Measurements from ENCODE around the gene ATXN10.

The ATXN10 gene

DNA sequence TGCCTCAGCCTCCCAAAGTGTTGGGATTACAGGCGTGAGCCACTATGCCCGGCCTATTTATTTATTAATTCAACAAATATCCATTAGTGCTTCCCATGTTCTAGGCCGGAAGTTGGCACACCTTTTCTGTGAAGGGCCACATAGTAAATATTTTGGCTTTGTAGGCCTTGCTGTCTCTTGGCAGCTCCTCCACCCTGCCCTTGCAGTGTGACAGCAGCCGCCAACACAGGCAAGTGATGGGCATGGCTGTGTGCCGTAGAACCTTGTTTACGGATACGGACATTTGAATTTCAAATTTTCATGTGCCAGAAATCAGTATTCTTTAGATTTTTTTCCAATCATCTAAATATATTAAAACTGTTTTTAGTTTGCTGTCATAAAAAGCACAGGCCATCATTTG, 165.9 kb downstream of the ATXN10 start:
- H3K27ac ChIP-seq: no peak overlapping the region
- no peak for DNase-seq (ENCODE audit: low read depth, low spot score)

GRCh38 chr22:45838305-45838887, 166.8 kb downstream of the ATXN10 start:
- DNase-seq (ENCODE audit: low read depth, low spot score): no peak
- no peak overlapping the region for H3K27ac ChIP-seq

DNA sequence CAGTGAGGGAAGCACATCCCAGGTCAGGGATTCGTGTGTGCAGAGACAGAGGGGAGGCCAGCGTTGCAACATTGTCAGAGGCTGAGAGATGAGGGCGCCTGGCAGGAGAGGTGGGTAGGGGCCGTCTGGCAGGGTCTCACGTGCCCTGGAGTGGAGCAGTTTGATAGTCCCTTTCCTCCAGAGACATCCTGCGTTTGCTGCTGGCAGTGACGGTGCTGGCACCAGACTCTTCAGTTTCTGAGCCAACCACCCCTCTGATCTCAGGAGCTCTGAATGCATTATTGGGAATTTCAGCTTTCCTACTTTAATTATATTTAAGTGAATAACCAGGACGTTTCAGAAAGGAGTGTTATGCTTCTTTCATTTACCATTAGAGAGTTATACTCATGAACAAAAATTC, 168.8 kb downstream of the ATXN10 start:
- no peak overlapping the region for H3K27ac ChIP-seq
- no peak for DNase-seq (ENCODE audit: low read depth, low spot score)

GRCh38 chr22:45842291-45842991, 170.8 kb downstream of the ATXN10 start:
- peak; percentile 43 for DNase-seq (ENCODE audit: low read depth, low spot score)
- H3K27ac ChIP-seq: peak overlapping the region; percentile 6

DNA sequence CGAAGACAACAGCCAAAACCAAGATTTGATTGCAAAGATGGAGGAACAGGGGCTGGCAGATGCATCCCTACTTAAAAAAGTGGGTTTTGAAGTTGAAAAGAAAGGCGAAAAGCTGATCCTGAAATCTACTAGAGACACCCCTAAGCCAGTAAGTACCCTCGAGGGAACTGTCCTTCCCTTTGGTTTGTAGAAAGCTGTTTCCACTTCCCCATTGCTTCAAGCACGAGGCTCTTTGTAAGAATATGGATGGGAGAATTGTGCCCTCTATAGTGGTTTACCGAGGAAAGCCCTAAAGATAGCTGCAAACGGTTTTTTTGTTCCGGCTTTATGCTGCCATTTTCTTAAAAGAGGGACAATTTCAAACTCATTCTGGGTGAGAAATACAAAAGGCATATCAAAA, 171.4 kb downstream of the ATXN10 start:
- DNase-seq (ENCODE audit: low read depth, low spot score): no peak
- H3K27ac ChIP-seq: no peak overlapping the region

DNA sequence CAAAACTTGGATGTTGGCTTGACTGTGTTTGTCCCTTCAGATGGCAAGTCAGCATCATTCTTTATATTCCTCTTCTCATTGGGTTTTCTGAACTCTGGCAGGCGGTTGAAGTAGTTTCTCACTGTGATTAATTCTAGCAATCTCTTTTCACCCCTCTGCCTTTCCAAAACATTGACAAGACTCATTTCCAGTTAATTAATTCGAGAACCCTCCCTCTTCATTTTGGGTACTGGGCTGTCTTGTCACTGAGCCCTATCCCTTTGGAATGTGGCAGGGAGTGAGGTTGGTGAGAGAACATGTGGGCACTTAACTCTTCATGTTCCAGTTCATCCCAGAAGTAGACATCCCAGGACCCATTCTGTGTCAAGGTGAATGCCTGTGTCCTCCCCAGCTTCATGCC, 172.4 kb downstream of the ATXN10 start:
- no peak overlapping the region for H3K27ac ChIP-seq
- no peak for DNase-seq (ENCODE audit: low read depth, low spot score)

GRCh38 chr22:45845076-45845487, 173.4 kb downstream of the ATXN10 start:
- H3K27ac ChIP-seq: no peak overlapping the region
- no peak for DNase-seq (ENCODE audit: low read depth, low spot score)

DNA sequence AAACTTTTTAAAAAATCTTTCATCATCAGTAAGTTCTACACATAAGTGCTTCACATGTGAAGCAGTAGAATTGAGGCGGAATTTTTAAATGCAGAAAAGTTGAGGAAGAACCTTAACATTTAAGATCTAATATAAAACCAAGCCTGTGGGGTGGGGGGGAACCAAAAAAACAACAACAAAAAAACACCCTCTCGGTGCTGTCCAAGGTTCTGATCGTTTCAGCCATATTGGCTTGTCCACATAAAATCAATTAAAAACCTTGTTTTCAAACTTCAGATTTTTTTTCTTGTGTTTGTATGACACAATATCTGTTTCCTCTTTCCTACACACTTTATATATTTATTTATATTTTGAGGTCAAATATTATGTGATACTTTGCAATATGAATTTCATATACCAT, 175.3 kb downstream of the ATXN10 start:
- H3K27ac ChIP-seq: no peak overlapping the region
- DNase-seq (ENCODE audit: low read depth, low spot score): no peak

DNA sequence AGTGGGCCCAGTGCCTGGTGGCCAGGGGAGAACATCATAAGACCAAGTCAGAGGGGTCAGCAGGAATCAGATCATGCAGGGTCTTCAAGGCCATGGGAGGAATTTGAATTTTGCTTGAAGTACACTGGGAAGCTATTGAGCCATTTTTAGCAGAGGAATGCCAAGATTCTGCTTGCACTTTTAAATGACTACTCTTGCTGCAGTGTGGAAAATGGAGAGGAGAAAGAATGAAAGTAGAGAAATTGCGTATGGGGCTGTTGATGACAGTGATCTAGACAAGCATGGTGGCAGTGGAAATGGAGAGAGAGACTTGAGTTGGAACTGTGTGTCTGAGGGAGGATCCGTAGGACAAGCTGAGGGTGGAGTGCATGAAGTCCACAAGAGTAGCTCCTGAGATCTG, 177.3 kb downstream of the ATXN10 start:
- H3K27ac ChIP-seq: no peak overlapping the region
- no peak for DNase-seq (ENCODE audit: low read depth, low spot score)

DNA sequence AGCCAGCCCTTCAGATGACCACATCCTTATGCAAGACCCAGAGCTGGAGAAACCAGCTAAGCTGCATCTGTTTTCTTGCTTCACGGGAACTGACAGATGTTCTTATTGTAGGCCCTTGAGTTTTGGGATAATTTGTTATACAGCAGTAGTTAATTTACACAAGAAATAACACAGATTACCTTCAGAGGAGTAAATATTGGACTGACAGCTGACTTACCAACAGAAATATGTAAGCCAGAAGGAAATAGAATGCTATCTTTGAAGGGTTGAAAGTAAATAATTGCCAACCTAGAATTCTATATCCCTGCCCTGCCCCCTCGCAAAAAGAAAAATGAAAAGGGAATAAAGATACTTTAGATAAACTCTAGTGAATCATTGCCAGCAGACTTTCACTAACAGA, 181.2 kb downstream of the ATXN10 start:
- H3K27ac ChIP-seq: no peak overlapping the region
- no peak for DNase-seq (ENCODE audit: low read depth, low spot score)

GRCh38 chr22:45855961-45856360, 184.3 kb downstream of the ATXN10 start:
- no peak for DNase-seq (ENCODE audit: low read depth, low spot score)
- no peak overlapping the region for H3K27ac ChIP-seq

DNA sequence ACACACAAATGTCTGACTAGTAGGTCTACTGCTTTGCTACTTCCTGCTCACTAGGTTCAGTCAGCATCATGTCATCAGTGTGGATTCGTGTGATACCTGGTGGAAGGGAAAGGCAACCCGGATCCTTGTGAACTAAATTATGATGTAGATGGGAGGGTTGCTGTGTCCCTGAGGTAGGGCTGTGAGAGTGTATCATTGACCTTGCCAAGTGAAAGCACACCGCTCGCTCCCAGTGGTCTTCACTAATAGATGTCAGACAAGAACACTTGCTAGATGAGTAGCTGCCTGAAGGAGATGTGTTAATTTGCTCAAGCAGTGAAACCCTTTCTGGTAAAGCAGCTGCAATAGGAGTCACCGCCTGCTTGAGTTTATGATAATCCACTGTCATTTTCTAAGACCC, 185.9 kb downstream of the ATXN10 start:
- no peak overlapping the region for H3K27ac ChIP-seq
- no peak for DNase-seq (ENCODE audit: low read depth, low spot score)

GRCh38 chr22:45859231-45860161, 187.9 kb downstream of the ATXN10 start:
- DNase-seq (ENCODE audit: low read depth, low spot score): peak; percentile 44
- H3K27ac ChIP-seq: no peak overlapping the region

DNA sequence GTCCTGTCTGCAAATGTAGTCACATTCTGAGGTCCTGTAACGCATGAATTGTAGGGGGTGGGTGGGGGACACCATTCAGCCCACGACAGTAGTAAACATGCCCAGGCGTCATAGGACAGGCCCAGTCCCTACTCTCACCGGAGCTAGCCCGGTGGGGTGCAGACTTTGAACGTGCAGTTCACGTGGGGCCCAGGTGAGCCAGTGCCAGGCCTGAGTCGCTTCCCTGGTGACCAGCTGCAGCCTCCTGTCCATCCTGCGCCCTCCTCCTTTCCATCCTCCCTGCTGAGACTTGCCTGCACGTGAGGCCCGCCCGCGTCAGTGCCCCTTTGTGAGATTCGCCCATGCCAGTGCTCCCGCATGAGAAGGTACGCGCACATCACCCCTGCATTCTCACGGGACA, 188.6 kb downstream of the ATXN10 start:
- H3K27ac ChIP-seq: no peak overlapping the region
- DNase-seq (ENCODE audit: low read depth, low spot score): no peak

- H3K27ac ChIP-seq: no peak overlapping the region
- no peak for DNase-seq (ENCODE audit: low read depth, low spot score)
Measured at GRCh38 chr22:45861259-45861658, 189.6 kb downstream of the ATXN10 start.

GRCh38 chr22:45863981-45864751, 192.5 kb downstream of the ATXN10 start:
- no peak overlapping the region for H3K27ac ChIP-seq
- no peak for DNase-seq (ENCODE audit: low read depth, low spot score)

DNA sequence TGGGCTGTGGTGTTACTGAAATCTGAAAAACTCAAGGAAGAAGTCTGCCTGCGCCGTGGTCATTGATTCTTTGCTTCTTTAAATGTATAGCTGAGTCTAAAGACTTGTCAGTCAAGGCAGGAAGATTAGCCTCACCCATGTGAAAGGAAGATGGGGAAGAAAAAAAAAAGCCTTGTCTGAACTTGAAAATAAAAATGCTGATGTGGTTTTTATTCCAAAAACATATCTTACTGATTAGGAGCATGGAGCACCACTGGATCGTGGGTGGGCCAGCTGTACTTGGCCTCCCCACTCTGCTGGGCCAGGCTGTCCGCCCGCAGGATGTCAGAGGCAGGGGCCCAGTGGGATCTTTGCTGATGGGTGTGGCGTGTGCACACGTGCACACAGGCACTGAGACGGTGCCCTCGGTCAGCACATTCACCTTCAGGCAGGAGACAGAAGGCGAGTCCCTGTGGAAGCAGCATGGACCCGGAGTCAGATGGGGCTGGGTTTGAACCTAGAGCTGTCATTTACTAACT, 193.4 kb downstream of the ATXN10 start:
- H3K27ac ChIP-seq: no peak overlapping the region
- DNase-seq (ENCODE audit: low read depth, low spot score): no peak

- H3K27ac ChIP-seq: no peak overlapping the region
- DNase-seq (ENCODE audit: low read depth, low spot score): no peak
Measured at GRCh38 chr22:45865561-45866125, 194.0 kb downstream of the ATXN10 start.

DNA sequence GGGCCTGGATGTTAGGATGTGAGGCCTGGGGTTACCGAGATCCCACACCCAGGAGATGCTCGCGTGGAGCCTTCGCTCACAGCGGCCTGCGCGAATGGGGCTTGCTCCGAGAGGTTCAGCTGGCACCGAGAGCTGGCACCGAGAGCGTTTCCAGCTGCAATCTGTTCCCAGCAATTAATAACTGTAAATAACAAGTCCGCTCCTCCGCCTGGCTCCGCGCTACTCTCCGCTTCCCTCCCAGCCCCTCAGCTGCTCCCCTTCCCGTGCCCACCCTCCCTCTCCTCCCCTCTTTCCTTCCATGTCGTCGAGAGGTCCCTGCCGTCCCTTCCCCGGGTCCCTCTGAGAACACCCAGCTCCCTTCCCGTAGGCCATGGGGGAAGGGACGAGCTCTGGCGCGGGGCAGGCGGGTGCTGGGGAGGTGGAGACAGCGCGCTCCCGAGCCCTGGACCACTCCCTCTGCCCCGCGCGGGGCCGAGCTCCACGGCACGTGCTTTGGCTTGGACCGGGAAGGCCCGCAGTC, 194.6 kb downstream of the ATXN10 start:
- no peak overlapping the region for H3K27ac ChIP-seq
- DNase-seq (ENCODE audit: low read depth, low spot score): no peak

- DNase-seq (ENCODE audit: low read depth, low spot score): no peak
- H3K27ac ChIP-seq: no peak overlapping the region
Measured at GRCh38 chr22:45866646-45867117, 195.0 kb downstream of the ATXN10 start.

All from epithelial cell of prostate (primary cell).